Cortex of kidney (tissue), 1 donor: ENCODE measurements around the gene MAGT1.
"Not testable (repeated sequence)": the region's sequence is repeated elsewhere in the genome, so short reads cannot be mapped to it uniquely, and the experiment has no call there.

Experiments
- DNase-seq: peaks from one replicate; lab custom pipeline; 2025; lab: John Stamatoyannopoulos, UW

The MAGT1 gene

DNA sequence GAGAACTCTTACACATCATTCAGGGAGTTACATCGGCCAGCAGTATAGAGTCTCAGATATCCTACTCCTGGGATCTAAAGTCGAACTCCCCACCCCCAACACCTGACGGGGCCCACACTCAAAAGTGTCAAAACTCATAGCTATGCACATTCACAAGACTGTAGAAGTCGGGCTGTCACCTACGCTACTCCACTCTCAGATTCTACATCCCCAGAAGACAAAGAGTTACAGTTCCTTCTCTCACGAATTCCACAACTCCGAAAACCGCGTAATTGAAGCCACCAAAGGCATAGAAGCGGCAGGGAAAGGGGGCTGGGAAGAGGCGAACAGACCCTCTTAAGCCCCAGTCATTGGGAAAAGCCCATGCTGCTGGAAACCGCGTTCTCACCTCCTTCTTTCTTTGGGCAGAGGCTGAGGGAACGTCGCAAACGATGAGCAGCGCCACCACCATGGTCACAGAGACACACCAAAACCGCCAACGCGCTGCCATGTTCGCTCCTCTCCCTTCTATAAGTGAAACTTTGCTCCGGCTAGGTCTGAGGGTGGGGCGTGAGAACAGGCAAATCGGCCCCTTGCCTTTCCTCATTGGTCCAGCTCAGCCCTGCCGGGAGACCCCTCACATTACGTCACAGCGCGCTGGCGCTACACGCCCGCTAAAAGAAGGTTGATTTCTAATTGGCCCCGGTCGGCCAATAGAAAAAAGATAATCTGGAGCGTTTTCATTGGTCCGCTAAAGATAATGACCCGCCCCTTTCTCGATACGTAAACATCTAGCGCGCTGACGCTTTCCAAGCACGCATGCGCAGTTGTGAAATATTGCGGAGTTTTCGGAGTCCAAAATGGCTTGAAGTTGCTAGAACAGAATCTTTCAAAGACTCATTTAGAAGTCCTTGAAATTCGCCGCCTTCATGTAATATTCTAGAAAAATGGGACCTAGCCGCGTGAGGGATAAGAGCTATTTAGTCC is at the start of gene MAGT1:
MAGT1 (minus strand) TSS at position 515 of the 966 bp plus-strand sequence; CDS start at position 490, 25 bp downstream.
- DNase-seq, result no peak

DNA sequence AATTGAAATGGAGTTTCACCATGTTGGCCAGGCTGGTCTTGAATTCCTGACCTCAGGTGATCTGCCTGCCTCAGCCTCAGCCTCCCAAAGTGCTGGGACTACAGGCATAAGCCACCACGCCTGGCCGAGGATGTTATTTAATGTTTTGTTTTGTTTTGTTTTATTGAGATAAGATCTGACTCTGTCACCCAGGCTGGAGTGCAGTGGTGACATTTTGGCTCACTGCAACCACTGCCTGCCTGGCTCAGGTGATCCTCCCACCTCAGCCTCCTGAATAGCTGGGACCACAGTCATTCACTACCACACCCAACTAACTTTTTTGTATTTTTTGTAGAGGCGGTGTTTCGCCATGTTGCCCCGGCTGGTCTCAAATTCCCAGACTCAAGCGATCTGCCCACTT is 49.8 kb upstream of the MAGT1 start:
- not testable (repeated sequence) for DNase-seq

DNA sequence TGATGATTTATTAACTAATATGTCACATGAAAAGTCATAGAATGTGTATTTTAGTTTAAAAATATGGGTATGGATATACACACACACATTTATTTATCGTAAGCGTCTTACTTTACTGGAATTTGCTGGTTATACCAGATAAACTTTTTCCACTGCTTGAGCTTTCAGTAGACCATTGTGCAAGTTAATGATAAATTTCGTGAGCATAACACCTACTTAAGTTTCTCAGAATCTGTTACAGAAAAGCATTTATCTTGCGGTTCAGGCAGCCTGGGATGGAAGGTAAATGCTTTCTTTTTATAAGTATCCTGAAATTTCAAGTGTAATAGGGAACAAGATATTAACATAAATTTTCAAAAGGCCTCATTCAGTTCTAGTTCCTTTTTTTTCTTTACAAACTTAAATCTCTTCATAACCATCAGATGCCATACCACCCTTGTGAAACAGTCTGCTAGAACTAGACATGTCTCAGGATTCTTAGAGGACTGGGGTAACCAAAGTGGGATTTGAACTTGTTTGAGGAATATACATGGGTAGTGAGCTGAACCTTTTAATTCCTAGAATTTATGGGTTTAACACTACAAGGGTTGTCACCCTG is 42.9 kb upstream of the MAGT1 start:
- DNase-seq, result no peak

DNA sequence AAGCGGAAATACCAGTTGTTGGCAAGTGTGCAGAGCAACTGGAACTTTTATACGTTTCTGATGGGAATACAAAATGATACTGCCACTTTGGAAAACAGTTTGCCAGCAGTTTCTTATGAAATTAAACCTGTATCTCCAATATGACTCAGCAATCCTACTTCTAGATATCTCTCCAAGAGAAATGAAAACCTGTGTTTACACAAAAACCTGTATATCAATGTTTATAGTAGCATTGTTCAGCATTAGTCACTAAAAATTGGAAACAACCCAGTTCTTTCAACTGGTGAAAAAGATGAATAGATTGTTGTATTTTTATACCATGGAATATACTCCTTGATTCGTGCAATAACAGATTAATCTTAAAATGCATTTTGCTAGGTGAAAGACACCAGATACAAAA is 42.1 kb upstream of the MAGT1 start:
- no peak for DNase-seq

DNA sequence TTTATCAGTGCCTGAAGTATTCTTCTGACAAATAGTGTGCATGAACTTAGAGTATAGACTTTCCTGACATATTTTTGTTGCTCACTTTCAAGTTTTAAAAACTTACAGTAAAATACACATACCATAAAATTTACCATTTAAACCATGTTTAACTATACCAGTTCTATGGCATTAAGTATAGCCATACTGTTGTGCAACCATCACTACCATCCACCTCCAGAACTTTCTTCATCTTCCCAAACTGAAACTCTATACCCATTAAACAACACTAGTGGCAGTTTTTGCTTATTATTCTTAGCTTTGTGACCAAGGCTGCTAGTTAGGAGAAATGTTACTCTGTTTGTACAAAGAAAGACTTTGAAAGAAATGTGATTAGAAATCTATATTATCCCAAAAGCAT is 41.1 kb upstream of the MAGT1 start:
- no peak for DNase-seq

DNA sequence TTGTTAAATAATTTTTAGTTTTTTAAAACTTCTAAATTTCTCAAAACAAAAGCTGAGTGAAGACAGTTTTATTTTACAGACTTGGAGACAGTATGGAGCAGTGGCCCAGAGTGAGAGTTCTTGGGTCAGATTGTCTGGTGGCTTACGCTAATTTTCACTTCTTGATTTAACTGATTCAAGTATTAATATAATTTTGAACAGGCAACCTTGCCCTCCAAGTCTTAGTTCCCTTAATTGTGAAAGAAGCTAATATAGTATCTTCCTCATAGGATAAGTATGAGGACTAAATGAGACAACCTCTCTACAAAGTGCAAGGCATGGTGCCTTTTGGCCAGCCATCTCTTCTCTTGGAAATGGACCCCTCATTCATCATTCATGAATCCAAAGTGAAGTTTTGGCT is 40.7 kb upstream of the MAGT1 start:
- DNase-seq, result no peak

DNA sequence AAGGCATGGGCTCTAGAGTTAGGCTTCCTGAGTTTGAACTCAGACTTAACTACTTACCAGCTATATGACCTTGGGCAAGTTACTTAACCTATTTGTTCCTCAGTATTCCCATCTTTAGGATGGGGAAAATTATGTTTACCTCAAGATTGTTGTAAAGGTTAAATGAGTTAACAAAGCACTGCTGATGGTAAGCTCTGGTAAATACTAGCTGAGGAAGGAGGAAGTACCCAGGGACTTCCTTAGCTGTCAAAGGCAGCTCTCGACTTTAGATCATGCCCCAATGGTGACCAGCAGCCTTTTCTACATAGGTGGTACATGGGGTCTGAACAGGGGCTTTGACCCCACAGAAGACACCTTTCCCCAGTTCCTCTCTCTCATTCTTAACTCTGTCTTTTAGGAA is 35.3 kb upstream of the MAGT1 start:
- DNase-seq, result no peak

DNA sequence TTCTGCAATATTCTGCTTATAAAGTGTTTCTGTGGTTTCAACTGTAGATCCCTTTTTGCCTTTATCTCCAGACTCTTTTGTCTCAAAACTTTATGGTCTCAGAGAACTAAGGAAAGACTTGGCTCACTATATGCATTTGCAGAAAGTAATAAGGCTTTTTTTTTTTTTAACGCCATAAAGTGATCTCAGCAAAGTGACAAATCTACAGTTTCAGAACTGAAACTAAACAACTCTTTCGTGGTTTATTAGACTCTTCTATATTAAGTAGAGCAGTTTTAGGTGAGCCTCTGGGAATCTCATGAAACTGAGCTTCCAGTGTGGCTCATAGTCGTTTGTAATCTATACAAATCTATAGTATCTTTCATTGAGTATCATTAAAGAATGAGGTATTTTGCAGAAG is 30.5 kb upstream of the MAGT1 start:
- no peak for DNase-seq

DNA sequence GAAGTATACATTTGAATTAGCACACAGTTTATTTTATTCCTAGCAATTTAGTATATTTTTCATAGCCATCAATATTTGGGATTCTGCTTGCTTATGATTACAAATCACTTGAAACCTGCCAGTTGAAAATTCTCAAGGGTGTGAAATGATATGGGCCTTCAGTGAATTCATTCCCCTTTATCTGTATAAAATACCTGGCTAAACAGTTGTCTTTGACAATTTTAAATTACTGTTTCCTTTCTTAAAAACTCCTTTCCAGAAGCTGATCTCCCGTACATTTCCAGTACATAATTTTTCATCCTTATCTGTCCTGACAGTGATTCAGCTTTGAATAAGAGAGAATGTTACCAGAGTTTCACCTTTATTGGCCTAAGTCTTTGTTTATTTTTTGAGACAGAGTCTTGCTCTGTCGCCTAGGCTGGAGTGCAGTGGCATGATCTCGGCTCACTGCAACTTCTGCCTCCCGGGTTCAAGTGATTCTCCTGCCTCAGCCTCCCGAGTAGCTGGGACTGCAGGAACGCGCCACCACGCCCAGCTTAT is 29.2 kb upstream of the MAGT1 start:
- DNase-seq, result no peak

DNA sequence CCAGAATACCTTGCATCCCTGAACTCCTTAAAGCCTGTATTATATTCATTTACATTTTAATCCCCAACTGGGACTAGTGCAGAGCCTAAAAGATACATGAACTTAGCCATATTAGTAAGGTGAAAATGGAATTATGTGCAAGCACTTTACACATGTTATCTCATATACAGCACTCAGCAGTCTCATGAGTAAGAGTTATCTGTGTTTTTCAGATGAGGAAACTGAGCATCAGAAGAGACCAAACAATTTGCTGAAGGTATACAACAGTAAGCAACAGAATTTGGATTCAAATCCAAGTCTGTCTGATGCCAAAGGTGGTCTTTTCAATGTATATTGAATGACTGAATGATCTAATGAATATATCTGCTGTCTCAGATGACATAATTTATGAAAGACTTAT is 27.6 kb upstream of the MAGT1 start:
- no peak for DNase-seq

DNA sequence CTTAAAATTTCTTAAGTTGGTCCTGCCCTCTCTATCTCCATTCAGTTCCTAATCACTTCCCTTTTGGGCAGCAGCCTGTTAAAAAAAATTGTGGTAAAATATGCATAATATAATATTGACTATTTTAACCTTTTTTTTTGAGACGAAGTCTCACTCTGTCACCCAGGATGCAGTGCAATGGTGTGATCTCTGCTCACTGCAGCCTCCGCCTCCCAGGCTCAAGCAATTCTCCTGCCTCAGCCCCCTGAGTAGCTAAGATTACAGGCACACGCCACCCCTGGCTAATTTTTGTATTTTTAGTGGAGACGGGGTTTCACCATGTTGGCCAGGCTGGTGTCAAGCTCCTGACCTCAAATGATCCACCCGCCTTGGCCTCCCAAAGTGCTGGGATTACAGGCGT is 24.1 kb upstream of the MAGT1 start:
- DNase-seq, result not testable (repeated sequence)

DNA sequence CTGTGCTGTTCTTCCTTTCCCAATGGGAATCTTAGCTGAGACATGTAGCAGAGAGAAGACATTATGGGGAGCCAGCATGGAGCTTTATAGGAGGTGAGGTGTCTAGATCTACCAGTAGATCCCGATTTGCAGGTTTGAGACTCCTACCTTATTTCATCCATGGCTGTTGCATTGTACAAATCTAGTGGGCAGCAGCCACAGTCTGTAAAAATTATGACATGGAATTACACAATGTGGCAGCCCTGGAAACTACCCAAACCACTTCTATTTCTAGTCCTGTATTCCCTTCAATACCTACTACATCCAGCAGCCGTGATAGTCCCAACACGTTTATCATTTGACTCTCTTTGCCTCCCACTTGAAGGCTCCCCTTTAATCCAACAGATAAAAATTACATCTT is 23.3 kb upstream of the MAGT1 start:
- DNase-seq, result no peak

DNA sequence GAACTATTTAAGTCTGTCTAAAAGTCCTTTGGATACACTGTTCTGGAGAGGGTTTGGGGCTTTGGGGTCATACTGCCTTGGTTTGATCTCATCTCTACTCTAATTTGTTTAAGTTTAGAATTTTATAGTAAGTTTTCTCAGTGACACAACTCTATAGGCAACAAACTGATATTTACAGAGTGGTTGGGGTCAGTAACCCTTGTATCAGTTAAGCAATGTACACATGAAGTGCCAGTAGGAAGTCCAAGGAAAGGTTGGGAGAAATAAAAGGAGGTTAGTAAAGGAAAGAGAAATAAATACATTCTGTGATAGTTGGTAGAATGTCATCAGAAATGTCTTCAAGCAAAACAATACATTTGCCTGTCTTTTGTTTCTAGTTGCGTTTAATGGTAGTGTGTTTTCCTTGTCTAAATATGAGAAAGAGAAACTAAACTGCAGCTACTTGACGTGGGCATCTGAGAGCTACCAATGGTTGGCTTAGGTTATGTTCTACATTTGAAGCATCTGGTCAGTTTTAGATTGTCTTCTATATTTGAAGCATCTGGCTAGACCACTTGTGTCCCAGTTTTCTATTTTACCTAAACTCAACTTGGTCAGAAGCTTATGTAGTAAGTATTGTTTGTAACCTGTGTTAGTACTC is 22.2 kb upstream of the MAGT1 start:
- no peak for DNase-seq

DNA sequence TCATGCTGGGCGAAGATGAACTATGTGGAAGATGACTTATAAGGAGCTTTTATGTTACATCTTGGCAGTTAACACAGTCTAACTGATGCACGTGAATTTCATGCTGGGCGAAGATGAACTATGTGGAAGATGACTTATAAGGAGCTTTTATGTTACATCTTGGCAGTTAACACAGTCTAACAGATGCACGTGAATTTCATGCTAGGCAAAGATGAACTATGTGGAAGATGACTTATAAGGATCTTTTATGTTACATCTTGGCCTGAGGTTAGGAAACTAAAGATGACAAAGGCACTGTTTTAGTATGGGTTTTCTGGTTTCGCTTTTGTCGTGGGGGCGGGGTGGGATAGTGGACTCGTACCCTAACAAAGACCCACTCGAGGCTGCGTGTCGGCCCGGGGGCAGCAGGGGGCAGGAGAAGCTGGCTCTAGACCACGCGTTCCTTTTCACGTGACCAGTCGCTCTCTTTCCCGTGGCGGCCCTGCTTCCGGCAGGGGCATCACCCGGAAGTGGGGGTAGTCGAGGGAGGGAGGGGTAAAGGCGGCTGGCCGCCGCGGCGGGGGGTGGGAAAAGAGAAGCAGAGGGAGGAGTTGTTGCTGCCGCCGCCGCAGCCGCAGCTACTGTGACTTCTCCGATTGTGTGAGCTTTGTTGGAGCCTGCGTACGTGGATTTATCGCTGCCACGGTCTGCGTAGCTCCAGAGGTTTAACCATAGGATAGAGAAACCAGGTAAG is 15.0 kb upstream of the MAGT1 start, which contains the start of gene ATP7A:
ATP7A (plus strand) TSS at position 586 of the 733 bp plus-strand sequence. CDS start 60,949 bp downstream, outside the sequence.
- no peak for DNase-seq

DNA sequence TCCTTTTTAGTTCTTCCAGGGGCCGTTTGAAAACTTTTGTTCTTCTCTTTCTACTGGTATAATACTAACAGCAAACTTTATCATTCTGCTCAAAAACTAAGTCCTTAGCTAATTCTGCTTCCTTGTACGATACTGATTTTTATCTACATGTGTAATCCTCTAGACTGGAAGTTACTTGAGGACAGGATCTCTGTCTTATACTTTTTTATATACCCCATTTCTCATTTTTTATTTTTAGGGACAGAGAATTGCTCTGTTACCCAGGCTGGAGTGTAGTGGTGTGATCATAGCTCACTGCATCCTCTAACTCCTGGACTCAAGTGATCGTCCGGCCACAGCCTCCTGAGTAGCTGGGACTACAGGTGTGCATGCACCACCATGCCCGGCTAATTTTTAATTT is 6.3 kb upstream of the MAGT1 start:
- DNase-seq, result no peak

DNA sequence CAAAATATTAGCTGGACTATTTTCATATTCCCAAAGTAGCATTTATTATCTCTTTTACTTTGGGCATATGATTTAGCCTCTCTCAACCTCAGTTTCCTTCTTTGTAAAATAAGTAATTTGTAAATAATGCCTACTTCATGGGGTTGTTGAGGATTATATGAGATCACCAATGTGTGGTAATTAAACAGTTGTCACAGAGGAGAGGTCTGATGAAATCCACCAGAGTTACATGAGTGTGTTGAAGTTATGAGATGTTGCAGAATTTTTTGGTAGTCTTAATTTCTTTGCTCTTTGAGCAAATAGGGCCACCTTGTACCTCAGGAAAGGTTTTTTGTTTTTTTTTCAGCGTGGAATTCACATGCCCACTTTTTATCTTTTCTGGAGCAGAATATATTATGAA is 5.5 kb upstream of the MAGT1 start:
- DNase-seq, result no peak

DNA sequence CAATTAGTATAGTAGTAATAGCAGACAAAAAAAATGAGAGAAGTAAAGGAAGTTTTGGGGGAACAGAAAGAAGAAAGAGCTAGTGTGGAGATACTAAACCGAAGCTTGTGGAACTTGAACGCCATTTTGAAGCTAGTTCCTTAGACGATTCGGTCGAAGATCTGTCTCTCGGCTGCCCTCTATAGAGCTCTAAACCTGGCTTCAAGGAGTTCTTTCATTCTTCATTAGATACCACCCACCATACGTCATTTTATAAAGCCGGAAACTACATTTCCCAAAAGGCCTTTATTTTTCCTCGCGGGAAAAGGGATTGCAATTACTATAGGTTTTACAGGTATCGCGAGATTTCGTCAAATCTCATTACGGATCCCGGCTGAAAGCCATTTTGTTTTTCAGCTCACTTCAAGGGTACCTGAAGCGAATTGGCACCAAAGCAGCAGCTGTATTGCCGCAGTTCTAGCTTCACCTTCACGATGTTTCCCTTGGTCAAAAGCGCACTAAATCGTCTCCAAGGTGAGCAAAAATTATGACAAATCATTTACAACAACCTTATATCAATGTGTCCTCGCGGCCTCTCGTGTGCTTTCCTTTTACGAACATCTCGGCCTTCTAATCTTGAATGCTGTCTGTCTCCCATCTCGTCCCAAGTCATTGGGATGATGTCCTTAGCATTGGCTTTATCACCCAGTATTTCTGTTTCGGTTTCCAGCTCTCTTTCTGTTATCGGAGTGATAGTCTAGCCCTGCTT is 4.0 kb upstream of the MAGT1 start, which contains the start of gene COX7B:
COX7B (plus strand) TSS at position 388 of the 748 bp plus-strand sequence; CDS start at position 474, 86 bp downstream.
- DNase-seq, result no peak

DNA sequence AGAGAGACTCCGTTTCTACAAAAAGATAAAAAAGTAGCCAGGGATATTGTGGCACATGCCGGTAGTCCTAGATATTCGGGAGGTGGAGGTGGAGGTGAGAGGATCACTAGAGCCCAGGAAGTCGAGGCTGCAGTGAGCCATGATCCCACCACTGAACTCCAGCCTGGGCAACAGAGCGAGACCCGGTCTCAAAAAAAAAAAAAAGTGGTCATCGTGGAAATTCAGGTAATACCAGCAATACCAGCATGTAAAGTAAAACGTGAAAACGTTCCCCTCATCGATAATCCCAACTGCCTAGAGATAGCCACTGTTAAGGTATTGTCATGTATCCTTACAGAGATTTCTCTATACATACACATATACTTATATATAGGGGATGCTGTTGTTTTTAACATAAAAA is 1.5 kb downstream of the MAGT1 start:
- no peak for DNase-seq

DNA sequence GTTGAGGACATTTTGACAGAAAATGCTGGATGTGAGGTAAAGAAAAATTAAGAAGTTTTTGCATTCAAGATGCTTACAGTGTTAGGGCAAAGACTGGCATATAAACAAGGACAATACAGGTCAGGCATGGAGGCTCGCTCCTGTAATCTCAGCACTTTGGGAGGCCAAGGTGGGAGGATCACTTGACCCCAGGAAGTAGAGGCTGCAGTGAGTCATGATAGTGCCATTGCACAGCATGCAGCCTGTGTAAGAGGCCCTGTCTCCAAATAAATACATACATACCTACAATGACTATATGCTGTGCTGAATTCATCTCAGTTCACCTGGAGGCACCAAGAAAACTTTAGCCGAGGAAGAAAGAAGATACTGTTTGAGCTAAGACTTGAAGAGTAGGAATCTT is 2.3 kb downstream of the MAGT1 start:
- DNase-seq, result no peak

DNA sequence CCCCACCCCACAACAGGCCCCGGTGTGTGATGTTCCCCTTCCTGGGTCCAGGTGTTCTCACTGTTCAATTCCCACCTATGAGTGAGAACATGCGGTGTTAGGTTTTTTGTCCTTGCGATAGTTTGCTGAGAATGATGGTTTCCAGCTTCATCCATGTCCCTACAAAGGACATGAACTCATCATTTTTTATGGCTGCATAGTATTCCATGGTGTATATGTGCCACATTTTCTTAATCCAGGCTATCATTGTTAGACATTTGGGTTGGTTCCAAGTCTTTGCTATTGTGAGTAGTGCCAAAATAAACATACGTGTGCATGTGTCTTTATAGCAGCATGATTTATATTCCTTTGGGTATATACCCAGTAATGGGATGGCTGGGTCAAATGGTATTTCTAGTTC is 13.8 kb downstream of the MAGT1 start:
- DNase-seq, result not testable (repeated sequence)

DNA sequence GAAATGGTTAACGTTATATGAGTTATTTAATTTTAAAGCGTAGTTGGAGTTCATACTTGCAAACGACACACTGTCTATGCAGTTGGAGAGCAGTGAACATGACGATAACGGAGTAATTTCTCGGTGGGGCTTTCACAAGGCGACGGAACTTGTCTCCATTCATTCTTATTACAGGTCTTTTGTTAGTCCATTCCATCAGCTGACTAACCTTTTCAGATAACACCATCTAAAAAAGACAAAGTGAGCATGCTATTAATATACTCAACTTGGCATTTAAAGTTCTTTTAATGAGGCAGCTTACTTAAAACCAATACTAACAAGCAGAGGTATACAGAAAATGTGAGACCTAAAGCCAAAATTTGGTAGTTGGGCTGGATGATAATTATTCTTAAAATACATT is 19.9 kb downstream of the MAGT1 start:
- DNase-seq, result no peak
